ENCODE data around the gene OTX1. TPM values are rescaled to one million over a fixed set of nuclear protein-coding genes. Genes with fewer than 3 reads are reported as not detected.
"Not testable (repeated sequence)": the region's sequence is repeated elsewhere in the genome, so short reads cannot be mapped to it uniquely, and the experiment has no call there.

The OTX1 gene
- polyA plus RNA-seq, 1 donor from 2014 or later, result not detected

DNA sequence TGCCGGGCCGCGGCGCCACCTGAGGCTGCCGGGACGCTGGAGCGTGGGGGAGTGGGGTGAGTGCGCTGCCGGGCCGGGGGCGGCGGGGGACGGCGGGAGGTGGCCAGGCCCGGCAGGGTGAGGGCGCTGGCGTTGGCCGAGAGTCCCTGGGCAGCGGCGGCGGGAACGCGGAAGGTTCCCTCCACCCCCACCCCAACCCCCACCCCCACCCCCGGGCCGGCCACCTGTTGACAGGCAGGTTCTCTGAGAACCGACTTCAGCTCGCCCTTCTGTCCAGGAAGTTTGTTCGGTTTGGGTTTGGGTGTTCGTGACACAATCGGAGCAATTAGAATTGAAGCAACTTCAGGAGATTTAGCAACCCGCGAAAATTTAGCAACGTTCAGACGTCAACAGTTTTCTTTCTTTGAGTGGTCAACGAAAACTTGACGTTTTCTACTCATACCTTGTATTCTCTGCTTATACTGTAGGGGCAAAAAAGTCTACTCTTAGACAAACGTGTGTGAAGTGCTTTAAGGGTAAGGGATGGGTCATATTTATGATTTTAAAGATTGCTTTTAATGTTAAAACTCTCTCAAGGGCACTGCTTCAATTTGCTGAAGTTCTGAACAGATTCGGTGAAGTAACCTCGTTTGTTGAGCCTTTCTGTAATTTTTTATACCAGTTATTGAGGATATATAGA is 9.3 kb downstream of the OTX1 start:
- peaks cover 19 to 38% (median 22%) of the 10 kb centered on the region in 3 donors for H3K4me1 Mint-ChIP-seq
- H3K4me3 Mint-ChIP-seq, result peak overlapping the region; percentile 16 to 76 (median 68)
- H3K27me3 Mint-ChIP-seq, result peaks cover 61% of the 10 kb centered on the region
- H3K27ac Mint-ChIP-seq, result peak overlapping the region; percentile 61 to 89 (median 83)
- peaks cover 3% of the 10 kb centered on the region for H3K36me3 Mint-ChIP-seq
- peaks cover 0 to 22% (median 4%) of the 10 kb centered on the region in 3 donors for H3K9me3 Mint-ChIP-seq

DNA sequence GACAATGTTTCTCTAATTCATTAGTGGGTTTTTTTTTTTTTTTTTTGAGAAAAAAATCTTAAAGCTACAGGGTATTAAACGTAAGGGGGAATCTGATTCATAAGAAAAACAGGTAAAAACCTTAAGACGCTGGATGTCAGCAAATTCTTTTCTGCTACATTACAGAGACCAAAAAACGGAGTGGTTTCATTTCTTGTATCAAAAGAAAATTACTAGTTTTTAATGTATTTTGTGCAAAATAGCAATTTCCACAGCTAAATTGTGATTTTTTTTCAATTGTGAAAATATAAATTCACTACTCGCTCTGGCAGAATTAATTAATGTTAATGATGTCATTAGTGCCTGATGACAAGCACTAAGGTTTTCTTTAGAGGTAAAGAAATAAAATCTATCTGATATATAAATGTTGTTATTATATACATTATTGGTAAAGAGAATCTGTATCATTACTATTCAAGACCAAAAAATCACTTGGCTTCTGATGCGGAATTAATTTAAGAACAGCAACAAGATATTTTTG is 9.9 kb downstream of the OTX1 start:
- H3K4me3 Mint-ChIP-seq, result peak overlapping the region in 2 of 4 donors; percentile 70 to 76
- H3K27me3 Mint-ChIP-seq, result peaks cover 57% of the 10 kb centered on the region
- peaks cover 18 to 36% (median 21%) of the 10 kb centered on the region in 3 donors for H3K4me1 Mint-ChIP-seq
- H3K9me3 Mint-ChIP-seq, result peaks cover 0 to 22% (median 4%) of the 10 kb centered on the region in 3 donors
- H3K36me3 Mint-ChIP-seq, result peaks cover 3% of the 10 kb centered on the region
- peak overlapping the region in 2 of 3 donors; percentile 83 to 89 for H3K27ac Mint-ChIP-seq

DNA sequence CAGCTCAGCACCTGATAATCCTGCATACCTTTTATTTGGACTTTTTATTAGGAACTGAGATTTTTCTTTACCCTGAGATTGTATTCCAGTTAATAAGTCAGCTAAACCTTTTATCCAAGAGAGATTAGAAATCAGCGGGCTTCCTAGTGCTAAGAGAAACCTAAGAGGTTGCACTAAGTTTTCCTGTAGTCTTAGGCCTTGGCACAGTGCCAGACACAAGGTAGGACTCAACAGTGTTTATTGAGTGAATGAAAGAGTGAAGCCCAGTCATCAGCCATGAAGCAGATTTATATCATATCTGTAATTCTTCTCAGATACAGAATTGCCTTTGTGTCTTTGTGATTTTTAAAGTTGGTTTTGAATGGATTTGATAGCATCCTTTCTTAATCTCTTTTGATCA is 13.6 kb downstream of the OTX1 start:
- Mint-ChIP-seq H3K27ac (no peak overlapping the region), H3K4me3 (no peak overlapping the region), H3K9me3 (peaks cover 0 to 4% (median 3%) of the 10 kb centered on the region in 3 donors), H3K4me1 (peaks cover 3 to 6% (median 4%) of the 10 kb centered on the region in 3 donors), H3K27me3 (peaks cover 26% of the 10 kb centered on the region), H3K36me3 (peaks cover 3% of the 10 kb centered on the region)

DNA sequence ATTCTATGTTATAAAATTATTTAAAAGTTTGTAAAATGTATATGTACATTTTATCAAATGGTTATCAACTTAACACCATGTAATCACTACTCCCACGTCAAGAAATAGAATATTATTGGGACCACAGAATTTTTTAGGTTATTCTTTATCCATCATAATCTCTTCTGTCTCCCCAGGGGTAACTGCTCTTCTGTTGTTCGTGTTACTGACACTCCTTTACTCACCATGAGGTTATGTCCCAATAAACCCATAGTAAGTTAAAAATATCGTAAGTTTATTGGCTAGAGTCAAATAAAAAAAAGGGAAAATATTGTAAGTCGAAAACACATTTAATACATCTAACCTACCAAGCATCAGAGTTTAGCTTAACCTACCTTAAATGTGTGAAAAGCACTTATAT is 14.0 kb downstream of the OTX1 start:
- Mint-ChIP-seq H3K27ac (peak overlapping the region in 1 of 3 donors; percentile 36), H3K4me3 (no peak overlapping the region), H3K36me3 (peaks cover 3% of the 10 kb centered on the region), H3K9me3 (peaks cover 0 to 4% (median 3%) of the 10 kb centered on the region in 3 donors), H3K27me3 (peaks cover 24% of the 10 kb centered on the region), H3K4me1 (peaks cover 3 to 6% (median 4%) of the 10 kb centered on the region in 3 donors)

DNA sequence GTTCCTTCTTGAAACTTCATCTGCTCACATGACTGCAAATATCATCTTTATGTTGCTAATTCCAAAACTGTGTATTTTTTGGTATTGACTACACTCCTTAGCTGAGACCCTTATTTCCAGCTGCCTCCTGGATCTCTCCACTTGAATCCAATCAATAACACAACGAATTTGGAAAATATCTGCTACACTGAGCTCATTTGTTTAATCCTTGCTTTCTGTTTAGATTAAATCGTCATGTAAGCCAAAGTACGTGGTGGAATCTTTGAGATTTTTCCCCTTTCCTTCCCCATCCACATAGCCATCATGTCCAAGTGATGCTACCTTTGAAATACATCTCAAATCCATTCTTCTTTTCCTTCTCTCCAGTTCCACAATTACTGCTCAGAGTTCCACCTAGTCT is 15.6 kb downstream of the OTX1 start:
- Mint-ChIP-seq H3K9me3 (no peaks in the 10 kb centered on the region), H3K27me3 (peaks cover 16% of the 10 kb centered on the region), H3K4me1 (no peaks in the 10 kb centered on the region), H3K4me3 (no peak overlapping the region), H3K36me3 (no peaks in the 10 kb centered on the region), H3K27ac (no peak overlapping the region)

DNA sequence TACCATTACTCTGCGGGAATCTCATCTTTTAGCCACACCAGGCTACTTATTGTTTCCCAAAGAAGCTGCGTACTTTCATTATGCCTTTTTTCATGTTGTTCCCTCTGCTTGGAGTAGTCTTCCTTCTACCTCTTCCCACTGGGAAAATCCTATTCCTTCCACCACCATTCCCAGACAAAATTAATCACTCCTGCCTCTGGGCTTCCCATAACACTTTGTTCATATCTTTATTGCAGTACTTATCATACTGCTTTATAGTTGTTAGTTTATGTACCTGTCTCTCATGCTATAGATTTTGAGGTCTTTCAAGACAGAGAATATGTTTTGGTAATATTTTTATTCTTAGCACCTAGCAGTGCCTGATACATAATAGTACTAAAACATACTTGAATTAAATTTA is 16.2 kb downstream of the OTX1 start:
- H3K27ac Mint-ChIP-seq, result no peak overlapping the region
- no peaks in the 10 kb centered on the region for H3K4me1 Mint-ChIP-seq
- H3K9me3 Mint-ChIP-seq, result no peaks in the 10 kb centered on the region
- no peaks in the 10 kb centered on the region for H3K36me3 Mint-ChIP-seq
- no peak overlapping the region for H3K4me3 Mint-ChIP-seq
- peaks cover 15% of the 10 kb centered on the region for H3K27me3 Mint-ChIP-seq

DNA sequence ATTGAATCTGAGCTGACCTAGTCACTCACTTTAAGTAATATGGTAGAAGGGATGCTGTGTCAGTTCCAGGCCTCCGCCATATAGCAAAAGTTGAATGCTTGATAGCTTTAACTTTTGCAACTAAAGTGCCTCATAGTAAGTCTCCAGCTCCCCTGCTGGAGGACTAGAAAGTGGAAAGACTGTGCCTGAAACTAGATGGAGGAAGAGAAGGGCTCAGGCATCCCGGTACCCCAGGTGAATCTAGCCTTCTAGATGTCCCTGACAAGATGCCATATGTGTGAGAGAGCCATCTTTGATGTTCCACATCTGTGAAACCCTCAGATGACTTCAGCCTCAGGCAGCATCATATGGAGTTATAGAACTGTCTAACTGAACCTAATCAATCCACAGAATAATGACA is 21.0 kb downstream of the OTX1 start:
- Mint-ChIP-seq H3K27ac (no peak overlapping the region), H3K27me3 (peaks cover 1% of the 10 kb centered on the region), H3K4me1 (peaks cover 0 to 1% (median 0%) of the 10 kb centered on the region in 3 donors), H3K4me3 (no peak overlapping the region), H3K36me3 (no peaks in the 10 kb centered on the region), H3K9me3 (peaks cover 0 to 5% (median 0%) of the 10 kb centered on the region in 3 donors)

DNA sequence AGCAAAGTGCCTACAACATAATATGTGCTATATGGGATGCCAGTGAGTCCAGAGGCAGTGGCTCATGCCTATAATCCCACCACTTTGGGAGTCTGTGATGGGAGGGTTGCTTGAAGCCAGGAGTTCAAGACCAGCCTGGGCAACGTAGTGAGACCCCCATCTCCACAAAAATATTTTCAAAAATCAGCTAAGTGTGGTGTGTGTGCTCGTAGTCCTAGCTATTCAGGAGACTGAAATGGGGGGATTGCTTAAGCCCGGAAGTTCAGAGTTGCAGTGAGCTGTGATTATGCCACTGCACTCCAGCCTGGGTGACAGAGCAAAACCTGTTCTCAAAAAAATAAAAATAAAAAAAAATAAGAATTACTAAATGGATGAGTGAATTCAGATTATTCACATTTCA is 23.4 kb downstream of the OTX1 start:
- no peak overlapping the region for H3K4me3 Mint-ChIP-seq
- H3K27ac Mint-ChIP-seq, result no peak overlapping the region
- no peaks in the 10 kb centered on the region for H3K36me3 Mint-ChIP-seq
- H3K4me1 Mint-ChIP-seq, result peaks cover 0 to 1% (median 0%) of the 10 kb centered on the region in 3 donors
- no peaks in the 10 kb centered on the region for H3K27me3 Mint-ChIP-seq
- peaks cover 0 to 5% (median 0%) of the 10 kb centered on the region in 3 donors for H3K9me3 Mint-ChIP-seq

DNA sequence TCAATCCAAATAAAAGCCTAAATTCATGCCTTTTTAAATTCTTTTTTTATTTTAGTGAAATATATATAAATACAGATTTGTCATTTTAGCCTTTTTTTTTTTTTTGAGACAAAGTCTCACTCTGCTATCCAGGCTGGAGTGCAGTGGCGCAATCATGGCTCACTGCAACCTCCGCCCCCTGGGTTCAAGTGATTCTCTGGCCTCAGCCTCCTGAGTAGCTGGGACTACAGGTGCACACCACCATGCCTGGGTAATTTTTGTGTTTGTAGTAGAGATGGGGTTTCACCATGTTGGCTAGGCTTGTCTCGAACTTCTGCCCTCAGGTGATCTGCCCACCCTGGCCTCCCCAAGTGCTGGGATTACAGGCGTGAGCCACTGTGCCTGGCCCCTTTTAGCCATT is 23.8 kb downstream of the OTX1 start:
- not testable (repeated sequence) for H3K27me3 Mint-ChIP-seq, H3K9me3 Mint-ChIP-seq, H3K36me3 Mint-ChIP-seq, H3K4me3 Mint-ChIP-seq, H3K27ac Mint-ChIP-seq, H3K4me1 Mint-ChIP-seq

DNA sequence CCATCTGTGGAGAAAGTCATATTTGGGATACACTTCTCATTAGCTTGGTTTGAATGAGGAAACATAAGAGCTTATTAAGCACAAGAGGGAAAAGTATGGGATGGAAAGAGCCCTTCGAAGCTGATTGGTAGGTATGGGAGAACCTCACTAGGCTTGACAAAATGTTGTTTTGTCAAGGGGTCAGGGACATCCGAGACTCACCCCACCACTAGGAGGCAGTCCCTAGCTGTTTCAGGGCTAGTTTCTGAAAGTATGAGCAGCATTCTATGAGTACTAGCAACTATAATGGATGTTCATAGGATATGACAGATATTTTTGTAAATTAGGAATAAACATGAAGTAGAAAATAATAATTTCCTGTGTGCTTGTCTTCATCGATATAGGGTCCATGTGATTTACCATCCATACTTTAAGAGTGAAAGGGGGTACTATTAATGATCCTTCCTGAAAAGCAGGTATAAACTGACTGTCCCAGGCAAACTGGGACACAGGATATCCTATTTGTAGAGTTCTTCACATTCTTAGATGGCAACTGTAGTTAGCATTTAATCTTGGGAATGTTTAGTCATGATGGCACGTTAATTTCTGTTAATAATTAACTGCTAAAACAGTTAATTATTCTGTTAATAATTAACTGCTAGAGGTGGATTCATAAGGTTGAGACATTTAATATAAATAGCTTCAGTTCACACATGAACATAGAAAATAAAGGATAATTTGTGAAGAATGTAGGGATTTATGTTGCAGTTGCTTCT is 28.4 kb downstream of the OTX1 start:
- Mint-ChIP-seq H3K4me1 (peaks cover 0 to 1% (median 0%) of the 10 kb centered on the region in 3 donors), H3K36me3 (no peaks in the 10 kb centered on the region)

DNA sequence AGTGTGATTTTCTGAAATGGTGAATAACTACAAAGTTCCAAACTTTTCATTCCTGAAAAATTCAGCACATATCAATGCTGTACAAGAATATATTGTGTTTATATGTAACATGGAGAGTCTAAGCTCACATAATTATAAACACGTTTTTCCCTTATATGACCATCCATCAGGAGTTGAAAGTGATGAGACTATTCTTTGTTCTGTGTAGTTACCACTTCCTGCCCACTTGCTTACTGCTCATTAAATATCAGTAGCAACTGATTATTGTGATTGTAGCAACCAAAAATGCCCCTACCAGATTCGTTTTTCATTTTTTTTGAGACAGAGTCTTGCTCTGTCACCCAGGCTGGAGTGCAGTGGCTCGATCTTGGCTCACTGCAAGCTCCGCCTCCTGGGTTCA is 30.8 kb downstream of the OTX1 start:
- Mint-ChIP-seq H3K36me3 (no peaks in the 10 kb centered on the region), H3K27ac (no peak overlapping the region), H3K27me3 (peaks cover 3% of the 10 kb centered on the region), H3K4me3 (no peak overlapping the region), H3K4me1 (no peaks in the 10 kb centered on the region), H3K9me3 (peaks cover 0 to 2% (median 0%) of the 10 kb centered on the region in 3 donors)

More for the DNA sequence above, 28.4 kb downstream of the OTX1 start:
- Mint-ChIP-seq H3K4me3 (no peak overlapping the region), H3K9me3 (peaks cover 0 to 2% (median 0%) of the 10 kb centered on the region in 3 donors), H3K27ac (no peak overlapping the region), H3K27me3 (peaks cover 3% of the 10 kb centered on the region)

DNA sequence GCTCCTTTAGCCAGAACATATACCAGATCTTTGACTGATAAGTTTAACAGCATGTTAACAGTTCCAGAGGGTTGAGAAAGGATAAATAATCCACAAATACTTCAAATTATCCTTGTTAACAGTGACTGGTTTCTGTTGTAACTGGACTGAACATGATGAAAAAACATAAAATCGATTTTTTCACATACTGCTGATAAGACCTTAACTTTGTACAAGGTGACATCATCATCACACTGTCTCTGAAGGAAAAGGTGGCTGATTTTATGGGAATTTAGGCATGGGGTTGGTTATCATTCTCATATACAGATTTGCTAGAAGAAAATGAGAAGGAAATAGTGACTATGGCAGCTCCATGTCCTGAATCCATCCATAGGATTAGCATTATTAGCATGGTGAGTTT is 36.1 kb downstream of the OTX1 start:
- Mint-ChIP-seq H3K27me3 (no peaks in the 10 kb centered on the region), H3K36me3 (no peaks in the 10 kb centered on the region), H3K4me3 (no peak overlapping the region), H3K27ac (no peak overlapping the region), H3K9me3 (peaks cover 0 to 5% (median 2%) of the 10 kb centered on the region in 3 donors), H3K4me1 (no peaks in the 10 kb centered on the region)

DNA sequence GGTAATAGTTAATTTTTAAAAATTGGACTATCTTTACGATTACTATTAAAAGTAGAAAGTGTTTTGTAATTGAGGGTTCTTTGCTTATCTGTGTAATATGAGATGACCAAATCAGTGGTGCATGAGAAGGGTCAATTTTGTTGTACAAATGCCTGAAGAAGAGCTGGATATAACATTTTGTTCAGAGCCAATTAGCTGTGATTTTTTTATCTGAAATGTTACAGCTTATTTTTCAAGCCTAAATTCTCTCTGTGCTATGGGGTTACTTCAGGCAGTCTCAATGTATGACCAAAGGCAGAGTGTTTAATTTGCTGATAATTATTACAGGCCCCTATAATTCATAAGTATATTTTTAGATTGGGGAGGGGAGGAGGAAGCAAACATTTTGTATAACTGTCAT is 41.8 kb downstream of the OTX1 start:
- Mint-ChIP-seq H3K4me3 (no peak overlapping the region), H3K27ac (no peak overlapping the region), H3K36me3 (peaks cover 2% of the 10 kb centered on the region), H3K27me3 (peaks cover 5% of the 10 kb centered on the region), H3K9me3 (peaks cover 0 to 2% (median 1%) of the 10 kb centered on the region in 3 donors), H3K4me1 (no peaks in the 10 kb centered on the region)

DNA sequence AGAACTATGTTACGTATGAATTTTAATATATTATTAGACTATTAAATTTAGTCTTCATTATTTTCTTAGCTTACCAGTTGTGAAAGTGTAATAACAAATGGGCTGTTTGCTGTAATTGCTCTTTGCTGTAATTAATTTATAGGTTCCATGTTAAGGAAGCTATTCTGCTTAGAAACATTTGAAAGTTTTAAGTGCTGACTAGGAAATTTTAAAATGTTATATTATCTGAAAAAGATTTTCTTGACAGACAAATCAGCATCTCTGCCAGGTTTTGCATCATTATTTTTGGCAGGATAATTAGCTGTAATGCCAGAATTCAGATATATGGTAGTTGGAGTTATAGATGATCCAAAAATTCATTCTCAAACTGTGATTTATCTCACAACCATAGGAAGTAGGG is 42.2 kb downstream of the OTX1 start:
- no peaks in the 10 kb centered on the region for H3K4me1 Mint-ChIP-seq
- H3K9me3 Mint-ChIP-seq, result peaks cover 0 to 2% (median 1%) of the 10 kb centered on the region in 3 donors
- peaks cover 2% of the 10 kb centered on the region for H3K36me3 Mint-ChIP-seq
- H3K4me3 Mint-ChIP-seq, result no peak overlapping the region
- H3K27me3 Mint-ChIP-seq, result peaks cover 5% of the 10 kb centered on the region
- H3K27ac Mint-ChIP-seq, result no peak overlapping the region

DNA sequence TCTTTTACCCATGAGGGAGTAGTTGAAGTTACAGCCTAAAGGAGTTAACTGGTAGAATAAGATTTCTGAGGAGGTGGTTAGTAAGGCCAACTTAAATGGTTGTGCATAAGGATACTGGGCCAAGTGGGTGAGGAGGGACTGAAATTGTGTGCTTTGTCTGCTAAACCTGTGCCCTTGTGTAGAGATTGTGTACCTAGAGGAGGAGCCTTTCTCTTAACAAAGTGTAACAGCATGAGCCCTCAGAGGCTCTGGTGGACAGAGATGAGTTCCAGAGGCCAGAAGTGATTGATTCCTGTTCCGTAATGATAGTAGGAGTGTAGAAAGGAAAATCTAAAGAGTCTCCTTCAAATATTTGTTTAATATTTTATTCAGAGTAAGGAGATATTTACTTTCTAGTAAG is 42.9 kb downstream of the OTX1 start:
- no peak overlapping the region for H3K4me3 Mint-ChIP-seq
- H3K9me3 Mint-ChIP-seq, result peaks cover 0 to 2% (median 1%) of the 10 kb centered on the region in 3 donors
- H3K4me1 Mint-ChIP-seq, result no peaks in the 10 kb centered on the region
- peaks cover 2% of the 10 kb centered on the region for H3K36me3 Mint-ChIP-seq
- peaks cover 5% of the 10 kb centered on the region for H3K27me3 Mint-ChIP-seq
- H3K27ac Mint-ChIP-seq, result no peak overlapping the region

All from IgD-negative memory B cell (primary cell).